Mesenchymal stem cell (in vitro differentiated cells and primary cell): ENCODE results near the gene RAPGEF6.

Source experiments
- DNase-seq: peaks from one replicate; pipeline ENCODE4 v3.0.0-alpha.2; 2013
- H2AFZ ChIP-seq: one replicate; pipeline ENCODE4 v1.6.1; 2013; ENCODE audit warnings: low read depth, mild to moderate bottlenecking, control low read depth, inconsistent platforms, low read length, moderate library complexity
- H2AK5ac ChIP-seq: 2 replicates; pipeline ENCODE4 v1.6.1; 2013; ENCODE audit warnings: low read length, moderate library complexity, mild to moderate bottlenecking, inconsistent platforms; ENCODE audit not compliant: severe bottlenecking
- H2BK120ac ChIP-seq: one replicate; pipeline ENCODE4 v1.6.1; 2013; ENCODE audit warnings: low read depth, mild to moderate bottlenecking, inconsistent platforms, low read length, moderate library complexity
- H2BK12ac ChIP-seq, 2 experiments: one replicate each; pipeline ENCODE4 v1.6.1; 2013; ENCODE audit warnings: inconsistent platforms in 2 of 2, low read length in 2 of 2, mild to moderate bottlenecking in 2 of 2, moderate library complexity in 2 of 2, control low read depth in 1 of 2
- H2BK15ac ChIP-seq: one replicate; pipeline ENCODE4 v1.6.1; 2013; ENCODE audit warnings: mild to moderate bottlenecking, low read depth, inconsistent platforms; ENCODE audit not compliant: poor library complexity, severe bottlenecking
- H2BK5ac ChIP-seq: 2 replicates; pipeline ENCODE4 v1.6.1; 2013; ENCODE audit warnings: low read depth, mild to moderate bottlenecking, low read length, control low read depth, inconsistent platforms; ENCODE audit not compliant: poor library complexity, severe bottlenecking
- H3K14ac ChIP-seq, 2 experiments: one replicate each; pipeline ENCODE4 v1.6.1; 2013; ENCODE audit warnings: inconsistent platforms in 2 of 2, low read length in 2 of 2, control low read depth in 1 of 2, mild to moderate bottlenecking in 1 of 2, moderate library complexity in 1 of 2
- H3K18ac ChIP-seq, 2 experiments: one replicate each; pipeline ENCODE4 v1.6.1; 2013; ENCODE audit warnings: inconsistent platforms in 2 of 2, low read length in 2 of 2, control low read depth in 1 of 2, low read depth in 1 of 2, mild to moderate bottlenecking in 1 of 2
- H3K23ac ChIP-seq, 2 experiments: one replicate each; pipeline ENCODE4 v1.6.1; 2013; ENCODE audit warnings: inconsistent platforms in 2 of 2, low read length in 2 of 2, mild to moderate bottlenecking in 2 of 2, moderate library complexity in 2 of 2, control low read depth in 1 of 2
- H3K27ac ChIP-seq: 2 replicates; pipeline ENCODE4 v1.5.1; 2013; ENCODE audit warnings: mild to moderate bottlenecking, moderate library complexity, low read length, control low read depth, inconsistent platforms; ENCODE audit not compliant: poor library complexity, severe bottlenecking
- H3K27me3 ChIP-seq, 2 experiments: 2 replicates each; pipeline versions ENCODE4 v1.6.1 to v1.7.0; 2013; ENCODE audit warnings: low read length in 2 of 2, mild to moderate bottlenecking in 2 of 2, moderate library complexity in 2 of 2, control low read depth in 1 of 2, inconsistent platforms in 1 of 2; ENCODE audit not compliant: control insufficient read depth in 1 of 2, insufficient read depth in 1 of 2
- H3K36me3 ChIP-seq, 2 experiments: 2 replicates each; pipeline versions ENCODE4 v1.6.1 to v1.7.0; 2013; ENCODE audit warnings: low read length in 2 of 2, control low read depth in 1 of 2, inconsistent platforms in 1 of 2, low read depth in 1 of 2, mild to moderate bottlenecking in 1 of 2; ENCODE audit not compliant: insufficient read depth in 2 of 2, control insufficient read depth in 1 of 2
- H3K4ac ChIP-seq, 2 experiments: one replicate each; pipeline ENCODE4 v1.6.1; 2013; ENCODE audit warnings: inconsistent platforms in 2 of 2, low read length in 2 of 2, mild to moderate bottlenecking in 2 of 2, moderate library complexity in 2 of 2, control low read depth in 1 of 2, low read depth in 1 of 2
- H3K4me1 ChIP-seq: 2 replicates; pipeline ENCODE4 v1.6.1; 2013; ENCODE audit warnings: low read depth, low read length, control low read depth; ENCODE audit not compliant: control insufficient read depth, insufficient read depth
- H3K4me2 ChIP-seq: 2 replicates; pipeline ENCODE4 v1.6.1; 2013; ENCODE audit warnings: low read length, mild to moderate bottlenecking, inconsistent platforms; ENCODE audit not compliant: poor library complexity, severe bottlenecking
- H3K4me3 ChIP-seq, 2 experiments: 2 replicates each; pipeline versions ENCODE4 v1.5.1 to v1.7.0; 2013; ENCODE audit warnings: low read length in 2 of 2, mild to moderate bottlenecking in 2 of 2, control low read depth in 1 of 2, low read depth in 1 of 2; ENCODE audit not compliant: insufficient read depth in 1 of 2
- H3K79me1 ChIP-seq: replicated peaks from 2 replicates; pipeline ENCODE4 v1.6.1; 2013; ENCODE audit warnings: mild to moderate bottlenecking, control low read depth, low read length, inconsistent platforms; ENCODE audit not compliant: poor library complexity, severe bottlenecking
- H3K9ac ChIP-seq: 2 replicates; pipeline ENCODE4 v1.7.0; 2013; ENCODE audit warnings: mild to moderate bottlenecking, low read length, moderate library complexity
- H3K9me3 ChIP-seq: 2 replicates; pipeline ENCODE4 v1.7.0; 2013; ENCODE audit warnings: mild to moderate bottlenecking, low read length; ENCODE audit not compliant: control insufficient read depth
- H4K8ac ChIP-seq: one replicate; pipeline ENCODE4 v1.6.1; 2013; ENCODE audit warnings: inconsistent platforms, mild to moderate bottlenecking, low read length, moderate library complexity
- H4K91ac ChIP-seq: one replicate; pipeline ENCODE4 v1.6.1; 2013; ENCODE audit warnings: mild to moderate bottlenecking, low read length, inconsistent platforms
- WGBS: methylation state at CpG from one replicate; pipeline ENCODE4 v1.1.7; 2013; ENCODE audit warnings: mixed read lengths; 5-methylcytosine and 5-hydroxymethylcytosine counted together

Gene RAPGEF6

DNA sequence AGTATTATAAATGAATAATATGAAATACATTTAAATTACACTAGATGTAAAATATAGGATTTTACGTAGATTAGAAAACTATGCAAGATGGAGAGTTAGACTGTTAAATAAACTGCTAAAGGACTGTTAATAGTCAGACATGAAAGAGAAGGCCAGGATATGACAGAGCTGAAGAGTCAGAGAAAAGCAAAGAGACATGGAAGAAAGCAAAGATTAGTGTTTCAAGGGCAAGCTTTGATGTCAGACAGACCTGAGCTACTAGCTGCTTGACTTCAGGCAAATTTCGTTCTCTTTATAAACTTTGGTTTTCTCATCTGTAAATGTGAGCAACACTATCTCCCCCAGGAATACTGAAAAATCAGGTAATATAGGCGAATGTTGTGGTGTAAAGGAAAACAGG, 161.3 kb downstream of the RAPGEF6 start:
- Histone ChIP-seq H3K27me3 (no peaks in the 10 kb centered on the region), H4K8ac (no peak overlapping the region), H3K18ac (no peak overlapping the region), H3K4me1 (no peaks in the 10 kb centered on the region), H2AK5ac (no peak overlapping the region), H3K4me3 (no peak overlapping the region), H3K23ac (no peak overlapping the region), H3K14ac (no peak overlapping the region), H2BK15ac (no peak overlapping the region), H3K4ac (no peak overlapping the region), H2BK120ac (no peak overlapping the region), H2BK12ac (no peak overlapping the region), H2BK5ac (no peak overlapping the region), H3K9me3 (no peaks in the 10 kb centered on the region), H2AFZ (no peak overlapping the region), H3K4me2 (no peak overlapping the region), H3K79me1 (peaks cover 2% of the 10 kb centered on the region), H3K36me3 (peaks cover 3 to 28% of the 10 kb centered on the region in 2 experiments), H4K91ac (no peak overlapping the region), H3K9ac (no peak overlapping the region), H3K27ac (no peak overlapping the region)
- 98% methylated on average over 2 of the region's 3 CpGs for WGBS
- no peak for DNase-seq

DNA sequence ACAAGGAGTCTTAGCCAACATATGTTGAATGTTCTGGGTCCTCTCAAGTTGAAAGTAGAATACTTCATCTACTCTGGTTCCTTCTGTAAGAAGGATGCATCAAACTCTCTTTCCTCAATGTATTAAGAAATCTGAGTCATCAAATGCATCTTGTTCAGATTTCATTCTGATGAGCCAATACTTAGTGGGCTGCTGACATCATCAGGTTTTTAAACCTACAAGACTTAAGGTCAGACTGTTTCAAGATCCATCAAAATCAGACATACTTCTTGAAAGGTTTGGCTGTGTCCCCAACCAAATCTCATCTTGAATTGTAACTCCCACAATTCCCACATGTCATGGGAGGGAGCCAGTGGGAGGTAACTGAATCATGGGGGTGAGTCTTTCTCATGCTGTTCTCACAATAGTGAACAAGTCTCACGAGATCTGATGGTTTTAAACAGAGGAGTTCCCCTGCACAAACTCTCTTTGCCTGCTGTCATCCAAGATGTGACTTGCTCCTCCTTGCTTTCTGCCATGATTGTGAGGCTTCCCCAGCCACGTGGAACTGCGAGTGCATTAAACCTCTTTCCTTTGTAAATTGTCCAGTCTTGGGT, 168.8 kb downstream of the RAPGEF6 start:
- Histone ChIP-seq H2BK12ac (no peak overlapping the region), H2AFZ (no peak overlapping the region), H2AK5ac (no peak overlapping the region), H3K79me1 (peaks cover 2% of the 10 kb centered on the region), H3K27me3 (no peaks in the 10 kb centered on the region), H3K27ac (no peak overlapping the region), H3K18ac (no peak overlapping the region), H2BK120ac (no peak overlapping the region), H3K9ac (no peak overlapping the region), H4K8ac (no peak overlapping the region), H3K4me1 (no peaks in the 10 kb centered on the region), H3K4ac (no peak overlapping the region), H4K91ac (no peak overlapping the region), H3K36me3 (peaks cover 2 to 27% of the 10 kb centered on the region in 2 experiments), H3K23ac (no peak overlapping the region), H2BK15ac (no peak overlapping the region), H3K4me3 (no peak overlapping the region), H3K14ac (no peak overlapping the region), H2BK5ac (no peak overlapping the region), H3K4me2 (no peak overlapping the region), H3K9me3 (no peaks in the 10 kb centered on the region)
- DNase-seq, result peak; percentile 52
- 97% methylated on average over 3 of the region's 3 CpGs for WGBS

DNA sequence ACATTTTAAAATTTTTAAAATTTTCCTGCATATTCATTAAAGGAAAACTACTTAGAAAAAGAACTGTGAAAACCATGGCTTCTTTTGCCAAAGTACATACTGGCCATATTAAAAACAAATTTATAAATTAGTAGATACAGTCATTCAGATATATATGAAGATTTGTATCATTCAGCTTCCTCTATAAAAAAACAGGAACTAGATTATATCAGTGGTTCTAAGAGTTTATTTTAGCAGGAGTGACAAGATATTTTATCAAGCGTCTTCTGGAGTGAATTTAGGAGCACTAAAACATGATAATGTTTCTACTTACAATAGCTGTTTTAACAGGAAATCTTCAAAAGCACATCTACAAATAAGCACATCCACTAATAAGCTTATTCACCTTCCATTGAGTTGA, 171.4 kb downstream of the RAPGEF6 start:
- Histone ChIP-seq H3K27me3 (no peaks in the 10 kb centered on the region), H2BK120ac (no peak overlapping the region), H3K9me3 (no peaks in the 10 kb centered on the region), H3K4me1 (no peaks in the 10 kb centered on the region), H2AFZ (no peak overlapping the region), H2BK15ac (no peak overlapping the region), H3K4me2 (no peak overlapping the region), H2AK5ac (no peak overlapping the region), H4K8ac (no peak overlapping the region), H2BK12ac (no peak overlapping the region), H3K27ac (no peak overlapping the region), H2BK5ac (no peak overlapping the region), H3K14ac (no peak overlapping the region), H3K4me3 (no peak overlapping the region), H3K23ac (no peak overlapping the region), H3K18ac (no peak overlapping the region), H4K91ac (no peak overlapping the region), H3K79me1 (peaks cover 2% of the 10 kb centered on the region), H3K36me3 (peaks cover 2 to 21% of the 10 kb centered on the region in 2 experiments), H3K9ac (no peak overlapping the region), H3K4ac (no peak overlapping the region)
- DNase-seq, result no peak
- WGBS, result no CpG with 5 or more reads among the region's 1 CpG

DNA sequence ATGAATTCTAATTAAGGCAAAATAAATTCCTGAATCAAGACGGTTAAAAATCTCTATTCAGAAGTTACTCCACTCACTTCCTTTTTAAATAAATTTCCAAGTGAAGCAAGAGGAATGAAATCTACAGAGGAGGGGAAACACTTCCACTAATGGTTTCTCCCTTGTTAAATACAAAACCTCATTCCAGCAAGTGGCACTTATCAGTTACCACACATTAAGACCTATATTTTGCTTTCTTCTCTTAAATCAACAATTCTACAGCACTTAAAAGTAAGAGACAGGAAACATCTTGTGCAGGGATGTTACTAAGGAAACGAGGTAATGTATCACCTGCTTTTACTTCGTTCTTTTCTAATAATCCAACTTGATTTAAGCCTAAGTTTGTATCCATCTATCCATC, 172.6 kb downstream of the RAPGEF6 start:
- H2BK120ac ChIP-seq, result no peak overlapping the region
- no peak for DNase-seq
- H3K9me3 ChIP-seq, result no peaks in the 10 kb centered on the region
- no peak overlapping the region for H2BK12ac ChIP-seq
- H2BK15ac ChIP-seq, result no peak overlapping the region
- peaks cover 2 to 18% of the 10 kb centered on the region in 2 experiments for H3K36me3 ChIP-seq
- no peak overlapping the region for H3K9ac ChIP-seq
- no peak overlapping the region for H3K4me3 ChIP-seq
- H2BK5ac ChIP-seq, result no peak overlapping the region
- H3K4me1 ChIP-seq, result no peaks in the 10 kb centered on the region
- H3K4me2 ChIP-seq, result no peak overlapping the region
- 89% methylated on average over 2 of the region's 3 CpGs for WGBS
- H2AK5ac ChIP-seq, result no peak overlapping the region
- no peak overlapping the region for H4K8ac ChIP-seq
- no peak overlapping the region for H4K91ac ChIP-seq
- no peak overlapping the region for H3K18ac ChIP-seq
- H3K79me1 ChIP-seq, result peaks cover 2% of the 10 kb centered on the region
- no peaks in the 10 kb centered on the region for H3K27me3 ChIP-seq
- H2AFZ ChIP-seq, result no peak overlapping the region
- H3K23ac ChIP-seq, result no peak overlapping the region
- H3K14ac ChIP-seq, result no peak overlapping the region
- H3K4ac ChIP-seq, result no peak overlapping the region
- no peak overlapping the region for H3K27ac ChIP-seq
